CD4-positive, alpha-beta memory T cell (primary cell): ENCODE measurements around the gene GSTA4. TPM values are rescaled to one million over a fixed set of nuclear protein-coding genes. Genes with fewer than 3 reads are reported as not detected.
"Not testable (repeated sequence)": the region's sequence is repeated elsewhere in the genome, so short reads cannot be mapped to it uniquely, and the experiment has no call there.

Source experiments
- CTCF ChIA-PET: fragments of 350-600 bp; sonication (Branson Sonifier 250); formaldehyde crosslinking; loops from one replicate; lab custom pipeline; 2021; ENCODE audit warnings: inconsistent platforms; ENCODE audit not compliant: partially characterized antibody; lab: Charles Lee
- POLR2A ChIA-PET: fragments of 350-600 bp; sonication (Branson Sonifier 250); formaldehyde crosslinking; loops from one replicate; lab custom pipeline; 2021; ENCODE audit not compliant: partially characterized antibody; lab: Charles Lee
- DNase-seq, 5 donors: peaks; one replicate each; pipeline versions ENCODE4 v3.0.0 to v3.0.0-alpha.2; 2020 to 2022; ENCODE audit warnings: mixed read lengths in 1 of 5
- H3K27ac ChIP-seq: one replicate; pipeline ENCODE4 v1.7.0; 2013; ENCODE audit warnings: low read depth, low read length
- H3K27me3 ChIP-seq: 2 replicates; pipeline ENCODE4 v1.7.0; 2013; ENCODE audit warnings: mild to moderate bottlenecking, low read length, moderate library complexity; ENCODE audit not compliant: insufficient read depth
- H3K36me3 ChIP-seq: 2 replicates; pipeline ENCODE4 v1.7.0; 2013; ENCODE audit warnings: mild to moderate bottlenecking, low read length, moderate library complexity; ENCODE audit not compliant: insufficient read depth
- H3K4me1 ChIP-seq: 2 replicates; pipeline ENCODE4 v1.7.0; 2013; ENCODE audit warnings: mild to moderate bottlenecking, low read length, moderate library complexity; ENCODE audit not compliant: insufficient read depth
- H3K4me3 ChIP-seq, 2 donors: one replicate each; pipeline ENCODE4 v1.7.0; 2013; ENCODE audit warnings: low read length in 2 of 2, mild to moderate bottlenecking in 1 of 2
- H3K9me3 ChIP-seq, 2 donors: one replicate each; pipeline ENCODE4 v1.7.0; 2013; ENCODE audit warnings: low read length in 2 of 2, control low read depth in 1 of 2; ENCODE audit not compliant: control insufficient read depth in 1 of 2
- H3K27ac Mint-ChIP-seq, 7 donors: one replicate each; pipeline ENCODE4 v1.8.0; 2020 to 2021; ENCODE audit warnings: mixed read lengths in 7 of 7, mild to moderate bottlenecking in 6 of 7, inconsistent platforms in 3 of 7, moderate library complexity in 3 of 7
- H3K27me3 Mint-ChIP-seq, 2 donors: one replicate each; pipeline ENCODE4 v1.8.0; 2020 to 2021; ENCODE audit warnings: mixed read lengths in 2 of 2
- H3K36me3 Mint-ChIP-seq, 2 donors: one replicate each; pipeline ENCODE4 v1.8.0; 2020 to 2021; ENCODE audit warnings: mixed read lengths in 2 of 2, inconsistent platforms in 1 of 2, mild to moderate bottlenecking in 1 of 2
- H3K4me1 Mint-ChIP-seq, 4 donors: one replicate each; pipeline ENCODE4 v1.8.0; 2020 to 2021; ENCODE audit warnings: mixed read lengths in 4 of 4, mild to moderate bottlenecking in 1 of 4
- H3K4me3 Mint-ChIP-seq, 8 donors: one replicate each; pipeline ENCODE4 v1.8.0; 2020 to 2021; ENCODE audit warnings: mixed read lengths in 8 of 8, mild to moderate bottlenecking in 7 of 8, moderate library complexity in 6 of 8, inconsistent platforms in 3 of 8
- H3K9me3 Mint-ChIP-seq, 8 donors: one replicate each; pipeline ENCODE4 v1.8.0; 2020 to 2021; ENCODE audit warnings: mixed read lengths in 8 of 8, mild to moderate bottlenecking in 5 of 8, inconsistent platforms in 3 of 8, moderate library complexity in 1 of 8
- intact Hi-C: fragments of 100-400 bp; cut with micrococcal nuclease; formaldehyde crosslinking; loops from one replicate; pipeline ENCODE4 v1.15.1; 2023
- polyA plus RNA-seq, 2 donors: library from polyadenylated mRNA; unstranded; fragments of 300-500 nt; fragmentation: Illumina TruSeq; gene quantifications; one replicate each; pipeline ENCODE4 v1.2.3, GENCODE V29; 2021
- total RNA-seq, 2 experiments: library from RNA; stranded (reverse); gene quantifications; one replicate each; pipeline ENCODE4 v1.2.3, GENCODE V29; 2021

The GSTA4 gene
- total and polyA plus RNA-seq, 4 experiments from 2014 or later: 0.57 to 1.7 TPM; not detected in 2

GRCh38 chr6:52965380-52965779 is 29.7 kb downstream of the GSTA4 start:
- Histone ChIP-seq H3K27ac (no peak overlapping the region), H3K9me3 (no peaks in the 10 kb centered on the region), H3K4me1 (no peaks in the 10 kb centered on the region), H3K4me3 (no peak overlapping the region), H3K27me3 (no peaks in the 10 kb centered on the region), H3K36me3 (no peaks in the 10 kb centered on the region)
- Mint-ChIP-seq H3K27me3 (peaks cover 5 to 6% of the 10 kb centered on the region in 2 donors), H3K36me3 (no peaks in the 10 kb centered on the region), H3K4me1 (no peaks in the 10 kb centered on the region), H3K27ac (no peak overlapping the region), H3K4me3 (no peak overlapping the region), H3K9me3 (no peaks in the 10 kb centered on the region)
- ChIA-PET POLR2A (no interaction called here), CTCF (no interaction called here)
- no peak for DNase-seq
- intact Hi-C loops: no loop called here

- H3K36me3 Mint-ChIP-seq: no peaks in the 10 kb centered on the region
- Histone ChIP-seq H3K27me3 (no peaks in the 10 kb centered on the region), H3K4me3 (no peak overlapping the region), H3K27ac (no peak overlapping the region), H3K9me3 (no peaks in the 10 kb centered on the region), H3K4me1 (no peaks in the 10 kb centered on the region), H3K36me3 (no peaks in the 10 kb centered on the region)
- POLR2A ChIA-PET: no interaction called here
- CTCF ChIA-PET: interaction anchor here (1.6 kb wide), 1 partner anchor 7 kb away, joined by 3 read pairs; no protein-coding TSS in a partner anchor
- H3K27me3 Mint-ChIP-seq: peaks cover 5 to 6% of the 10 kb centered on the region in 2 donors
- H3K9me3 Mint-ChIP-seq: no peaks in the 10 kb centered on the region
- no peak for DNase-seq
- no peaks in the 10 kb centered on the region for H3K4me1 Mint-ChIP-seq
- intact Hi-C loops: no loop called here
- no peak overlapping the region for H3K4me3 Mint-ChIP-seq
- no peak overlapping the region for H3K27ac Mint-ChIP-seq
Observed at GRCh38 chr6:52964318-52964717, 30.8 kb downstream of the GSTA4 start.

- no peaks in the 10 kb centered on the region for H3K4me1 ChIP-seq
- H3K9me3 ChIP-seq: no peaks in the 10 kb centered on the region
- H3K9me3 Mint-ChIP-seq: no peaks in the 10 kb centered on the region
- H3K27me3 ChIP-seq: no peaks in the 10 kb centered on the region
- ChIA-PET POLR2A (no interaction called here), CTCF (interaction anchor here (1.6 kb wide), 1 partner anchor 9 kb away, joined by 3 read pairs; no protein-coding TSS in a partner anchor)
- no peak overlapping the region for H3K27ac Mint-ChIP-seq
- H3K36me3 ChIP-seq: no peaks in the 10 kb centered on the region
- no peak overlapping the region for H3K27ac ChIP-seq
- H3K36me3 Mint-ChIP-seq: no peaks in the 10 kb centered on the region
- H3K4me3 ChIP-seq: no peak overlapping the region
- no peaks in the 10 kb centered on the region for H3K4me1 Mint-ChIP-seq
- H3K4me3 Mint-ChIP-seq: no peak overlapping the region
- intact Hi-C loops: no loop called here
- DNase-seq: no peak
- peaks cover 2 to 6% of the 10 kb centered on the region in 2 donors for H3K27me3 Mint-ChIP-seq
Observed at GRCh38 chr6:52962701-52963100, 32.4 kb downstream of the GSTA4 start.

GRCh38 chr6:52961022-52961421 is 34.1 kb downstream of the GSTA4 start:
- H3K4me3 Mint-ChIP-seq, H3K4me3 ChIP-seq, CTCF ChIA-PET, H3K4me1 Mint-ChIP-seq, DNase-seq, H3K27me3 ChIP-seq, H3K36me3 ChIP-seq, H3K27me3 Mint-ChIP-seq, H3K27ac ChIP-seq, POLR2A ChIA-PET, H3K27ac Mint-ChIP-seq, H3K9me3 ChIP-seq, H3K36me3 Mint-ChIP-seq, intact Hi-C loops, H3K4me1 ChIP-seq, H3K9me3 Mint-ChIP-seq: not testable (repeated sequence)

GRCh38 chr6:52960211-52960610 is 34.9 kb downstream of the GSTA4 start:
- DNase-seq, H3K9me3 ChIP-seq, CTCF ChIA-PET, H3K9me3 Mint-ChIP-seq, H3K27me3 Mint-ChIP-seq, H3K4me1 ChIP-seq, H3K4me1 Mint-ChIP-seq, intact Hi-C loops, H3K36me3 ChIP-seq, H3K4me3 Mint-ChIP-seq, H3K4me3 ChIP-seq, H3K36me3 Mint-ChIP-seq, POLR2A ChIA-PET, H3K27me3 ChIP-seq, H3K27ac Mint-ChIP-seq, H3K27ac ChIP-seq: not testable (repeated sequence)

GRCh38 chr6:52958546-52959255 is 36.4 kb downstream of the GSTA4 start:
- no peaks in the 10 kb centered on the region for H3K36me3 Mint-ChIP-seq
- no peaks in the 10 kb centered on the region for H3K27me3 ChIP-seq
- H3K4me3 Mint-ChIP-seq: no peak overlapping the region
- no peaks in the 10 kb centered on the region for H3K9me3 Mint-ChIP-seq
- no peak overlapping the region for H3K4me3 ChIP-seq
- no peaks in the 10 kb centered on the region for H3K4me1 ChIP-seq
- intact Hi-C loops: no loop called here
- H3K27ac Mint-ChIP-seq: no peak overlapping the region
- no peak overlapping the region for H3K27ac ChIP-seq
- H3K36me3 ChIP-seq: no peaks in the 10 kb centered on the region
- POLR2A ChIA-PET: no interaction called here
- no peaks in the 10 kb centered on the region for H3K9me3 ChIP-seq
- CTCF ChIA-PET: no interaction called here
- peaks cover 1 to 4% of the 10 kb centered on the region in 2 donors for H3K27me3 Mint-ChIP-seq
- no peaks in the 10 kb centered on the region for H3K4me1 Mint-ChIP-seq
- DNase-seq: no peak

GRCh38 chr6:52955871-52956270 is 39.2 kb downstream of the GSTA4 start:
- no peak overlapping the region for H3K4me3 Mint-ChIP-seq
- Histone ChIP-seq H3K9me3 (no peaks in the 10 kb centered on the region), H3K4me3 (no peak overlapping the region), H3K36me3 (no peaks in the 10 kb centered on the region), H3K4me1 (no peaks in the 10 kb centered on the region), H3K27ac (no peak overlapping the region), H3K27me3 (no peaks in the 10 kb centered on the region)
- ChIA-PET CTCF (no interaction called here), POLR2A (no interaction called here)
- peaks cover 1 to 2% of the 10 kb centered on the region in 2 donors for H3K27me3 Mint-ChIP-seq
- no peak overlapping the region for H3K27ac Mint-ChIP-seq
- DNase-seq: no peak
- intact Hi-C loops: no loop called here
- no peaks in the 10 kb centered on the region for H3K36me3 Mint-ChIP-seq
- no peaks in the 10 kb centered on the region for H3K9me3 Mint-ChIP-seq
- H3K4me1 Mint-ChIP-seq: no peaks in the 10 kb centered on the region
